ENCODE results near the gene PLEKHA4. TPM values are rescaled to one million over a fixed set of nuclear protein-coding genes. Genes with fewer than 3 reads are reported as not detected.
A peak's percentile ranks its signal among the peaks of the same experiment; 100 is the strongest.

Gene PLEKHA4
- total and polyA plus RNA-seq, 9 of the 15 experiments (the other 6 are each of a cell fraction or from before 2014, with no cell fraction given): 0.07 to 30.8 (median 11.4) TPM

DNA sequence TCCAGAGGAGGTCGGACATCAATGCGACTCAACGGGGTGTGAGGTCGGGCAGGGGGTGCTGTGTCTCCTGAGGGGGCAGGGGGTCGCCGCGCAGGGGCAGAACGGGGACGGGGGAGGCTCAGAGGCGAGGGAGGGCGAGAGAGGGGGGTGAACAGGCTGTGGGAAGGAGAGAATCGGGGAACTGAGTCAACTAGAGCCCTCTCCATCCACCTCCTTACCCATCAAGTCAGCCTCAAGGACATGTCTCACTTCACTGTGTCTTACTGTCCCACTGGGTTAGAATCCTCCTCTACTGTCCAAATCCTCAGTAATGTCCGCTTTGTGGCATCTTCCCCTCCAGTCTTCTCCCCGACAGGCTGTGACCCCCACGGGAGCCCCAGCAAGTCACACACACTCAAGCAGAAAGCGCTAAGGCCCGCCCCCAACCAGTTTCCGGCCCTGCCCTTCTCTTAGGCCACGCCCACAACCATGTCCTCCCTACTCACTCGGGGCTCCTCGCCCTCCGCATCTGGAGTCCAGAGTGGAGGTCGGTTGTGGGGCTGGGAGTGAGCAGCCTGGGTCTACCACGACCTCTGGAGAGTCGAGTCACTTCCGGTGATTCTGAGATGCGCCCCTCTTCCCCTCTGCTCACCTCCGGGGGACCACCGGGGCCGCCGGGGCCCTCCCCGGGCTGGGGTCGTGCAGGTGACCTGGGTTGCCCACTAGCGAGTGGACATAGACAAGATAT is 9.3 kb downstream of the PLEKHA4 start (continued):
- TF ChIP-seq ETV5 (CRISPR knock-in tag; IDR thresholded peaks at IDR 0.05; ENCODE audit: low read depth) (peak; percentile 68; the same call in 1 of the 2 replicates), FOXK1 (CRISPR knock-in tag; IDR thresholded peaks at IDR 0.05; ENCODE audit: borderline replicate concordance) (no peak), NFIC (IDR thresholded peaks at IDR 0.05) (no peak), KLF10 (CRISPR knock-in tag; IDR thresholded peaks at IDR 0.05) (no peak), MAZ (CRISPR knock-in tag; conservative IDR thresholded peaks at IDR 0.05 in 1 of 2, IDR thresholded peaks at IDR 0.05 in 1 of 2) (peak in 1 of 2 experiments; percentile 25; a peak in 2 of 4 replicates), ARID2 (IDR thresholded peaks at IDR 0.05) (no peak), POLR2B (IDR thresholded peaks at IDR 0.05; ENCODE audit: low read depth, partially characterized antibody) (peak; percentile 47)
- TF ChIP-seq, protein P1, sequence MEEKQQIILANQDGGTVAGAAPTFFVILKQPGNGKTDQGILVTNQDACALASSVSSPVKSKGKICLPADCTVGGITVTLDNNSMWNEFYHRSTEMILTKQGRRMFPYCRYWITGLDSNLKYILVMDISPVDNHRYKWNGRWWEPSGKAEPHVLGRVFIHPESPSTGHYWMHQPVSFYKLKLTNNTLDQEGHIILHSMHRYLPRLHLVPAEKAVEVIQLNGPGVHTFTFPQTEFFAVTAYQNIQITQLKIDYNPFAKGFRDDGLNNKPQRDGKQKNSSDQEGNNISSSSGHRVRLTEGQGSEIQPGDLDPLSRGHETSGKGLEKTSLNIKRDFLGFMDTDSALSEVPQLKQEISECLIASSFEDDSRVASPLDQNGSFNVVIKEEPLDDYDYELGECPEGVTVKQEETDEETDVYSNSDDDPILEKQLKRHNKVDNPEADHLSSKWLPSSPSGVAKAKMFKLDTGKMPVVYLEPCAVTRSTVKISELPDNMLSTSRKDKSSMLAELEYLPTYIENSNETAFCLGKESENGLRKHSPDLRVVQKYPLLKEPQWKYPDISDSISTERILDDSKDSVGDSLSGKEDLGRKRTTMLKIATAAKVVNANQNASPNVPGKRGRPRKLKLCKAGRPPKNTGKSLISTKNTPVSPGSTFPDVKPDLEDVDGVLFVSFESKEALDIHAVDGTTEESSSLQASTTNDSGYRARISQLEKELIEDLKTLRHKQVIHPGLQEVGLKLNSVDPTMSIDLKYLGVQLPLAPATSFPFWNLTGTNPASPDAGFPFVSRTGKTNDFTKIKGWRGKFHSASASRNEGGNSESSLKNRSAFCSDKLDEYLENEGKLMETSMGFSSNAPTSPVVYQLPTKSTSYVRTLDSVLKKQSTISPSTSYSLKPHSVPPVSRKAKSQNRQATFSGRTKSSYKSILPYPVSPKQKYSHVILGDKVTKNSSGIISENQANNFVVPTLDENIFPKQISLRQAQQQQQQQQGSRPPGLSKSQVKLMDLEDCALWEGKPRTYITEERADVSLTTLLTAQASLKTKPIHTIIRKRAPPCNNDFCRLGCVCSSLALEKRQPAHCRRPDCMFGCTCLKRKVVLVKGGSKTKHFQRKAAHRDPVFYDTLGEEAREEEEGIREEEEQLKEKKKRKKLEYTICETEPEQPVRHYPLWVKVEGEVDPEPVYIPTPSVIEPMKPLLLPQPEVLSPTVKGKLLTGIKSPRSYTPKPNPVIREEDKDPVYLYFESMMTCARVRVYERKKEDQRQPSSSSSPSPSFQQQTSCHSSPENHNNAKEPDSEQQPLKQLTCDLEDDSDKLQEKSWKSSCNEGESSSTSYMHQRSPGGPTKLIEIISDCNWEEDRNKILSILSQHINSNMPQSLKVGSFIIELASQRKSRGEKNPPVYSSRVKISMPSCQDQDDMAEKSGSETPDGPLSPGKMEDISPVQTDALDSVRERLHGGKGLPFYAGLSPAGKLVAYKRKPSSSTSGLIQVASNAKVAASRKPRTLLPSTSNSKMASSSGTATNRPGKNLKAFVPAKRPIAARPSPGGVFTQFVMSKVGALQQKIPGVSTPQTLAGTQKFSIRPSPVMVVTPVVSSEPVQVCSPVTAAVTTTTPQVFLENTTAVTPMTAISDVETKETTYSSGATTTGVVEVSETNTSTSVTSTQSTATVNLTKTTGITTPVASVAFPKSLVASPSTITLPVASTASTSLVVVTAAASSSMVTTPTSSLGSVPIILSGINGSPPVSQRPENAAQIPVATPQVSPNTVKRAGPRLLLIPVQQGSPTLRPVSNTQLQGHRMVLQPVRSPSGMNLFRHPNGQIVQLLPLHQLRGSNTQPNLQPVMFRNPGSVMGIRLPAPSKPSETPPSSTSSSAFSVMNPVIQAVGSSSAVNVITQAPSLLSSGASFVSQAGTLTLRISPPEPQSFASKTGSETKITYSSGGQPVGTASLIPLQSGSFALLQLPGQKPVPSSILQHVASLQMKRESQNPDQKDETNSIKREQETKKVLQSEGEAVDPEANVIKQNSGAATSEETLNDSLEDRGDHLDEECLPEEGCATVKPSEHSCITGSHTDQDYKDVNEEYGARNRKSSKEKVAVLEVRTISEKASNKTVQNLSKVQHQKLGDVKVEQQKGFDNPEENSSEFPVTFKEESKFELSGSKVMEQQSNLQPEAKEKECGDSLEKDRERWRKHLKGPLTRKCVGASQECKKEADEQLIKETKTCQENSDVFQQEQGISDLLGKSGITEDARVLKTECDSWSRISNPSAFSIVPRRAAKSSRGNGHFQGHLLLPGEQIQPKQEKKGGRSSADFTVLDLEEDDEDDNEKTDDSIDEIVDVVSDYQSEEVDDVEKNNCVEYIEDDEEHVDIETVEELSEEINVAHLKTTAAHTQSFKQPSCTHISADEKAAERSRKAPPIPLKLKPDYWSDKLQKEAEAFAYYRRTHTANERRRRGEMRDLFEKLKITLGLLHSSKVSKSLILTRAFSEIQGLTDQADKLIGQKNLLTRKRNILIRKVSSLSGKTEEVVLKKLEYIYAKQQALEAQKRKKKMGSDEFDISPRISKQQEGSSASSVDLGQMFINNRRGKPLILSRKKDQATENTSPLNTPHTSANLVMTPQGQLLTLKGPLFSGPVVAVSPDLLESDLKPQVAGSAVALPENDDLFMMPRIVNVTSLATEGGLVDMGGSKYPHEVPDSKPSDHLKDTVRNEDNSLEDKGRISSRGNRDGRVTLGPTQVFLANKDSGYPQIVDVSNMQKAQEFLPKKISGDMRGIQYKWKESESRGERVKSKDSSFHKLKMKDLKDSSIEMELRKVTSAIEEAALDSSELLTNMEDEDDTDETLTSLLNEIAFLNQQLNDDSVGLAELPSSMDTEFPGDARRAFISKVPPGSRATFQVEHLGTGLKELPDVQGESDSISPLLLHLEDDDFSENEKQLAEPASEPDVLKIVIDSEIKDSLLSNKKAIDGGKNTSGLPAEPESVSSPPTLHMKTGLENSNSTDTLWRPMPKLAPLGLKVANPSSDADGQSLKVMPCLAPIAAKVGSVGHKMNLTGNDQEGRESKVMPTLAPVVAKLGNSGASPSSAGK (IDR thresholded peaks at IDR 0.05): no peak
- TF ChIP-seq, protein P2, sequence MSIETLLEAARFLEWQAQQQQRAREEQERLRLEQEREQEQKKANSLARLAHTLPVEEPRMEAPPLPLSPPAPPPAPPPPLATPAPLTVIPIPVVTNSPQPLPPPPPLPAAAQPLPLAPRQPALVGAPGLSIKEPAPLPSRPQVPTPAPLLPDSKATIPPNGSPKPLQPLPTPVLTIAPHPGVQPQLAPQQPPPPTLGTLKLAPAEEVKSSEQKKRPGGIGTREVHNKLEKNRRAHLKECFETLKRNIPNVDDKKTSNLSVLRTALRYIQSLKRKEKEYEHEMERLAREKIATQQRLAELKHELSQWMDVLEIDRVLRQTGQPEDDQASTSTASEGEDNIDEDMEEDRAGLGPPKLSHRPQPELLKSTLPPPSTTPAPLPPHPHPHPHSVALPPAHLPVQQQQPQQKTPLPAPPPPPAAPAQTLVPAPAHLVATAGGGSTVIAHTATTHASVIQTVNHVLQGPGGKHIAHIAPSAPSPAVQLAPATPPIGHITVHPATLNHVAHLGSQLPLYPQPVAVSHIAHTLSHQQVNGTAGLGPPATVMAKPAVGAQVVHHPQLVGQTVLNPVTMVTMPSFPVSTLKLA (conservative IDR thresholded peaks at IDR 0.05): 0 out of 4 replicates have a peak, but pooled peaks of 1 of the 2 experiments have one; percentile 11
- TF ChIP-seq, protein P3, sequence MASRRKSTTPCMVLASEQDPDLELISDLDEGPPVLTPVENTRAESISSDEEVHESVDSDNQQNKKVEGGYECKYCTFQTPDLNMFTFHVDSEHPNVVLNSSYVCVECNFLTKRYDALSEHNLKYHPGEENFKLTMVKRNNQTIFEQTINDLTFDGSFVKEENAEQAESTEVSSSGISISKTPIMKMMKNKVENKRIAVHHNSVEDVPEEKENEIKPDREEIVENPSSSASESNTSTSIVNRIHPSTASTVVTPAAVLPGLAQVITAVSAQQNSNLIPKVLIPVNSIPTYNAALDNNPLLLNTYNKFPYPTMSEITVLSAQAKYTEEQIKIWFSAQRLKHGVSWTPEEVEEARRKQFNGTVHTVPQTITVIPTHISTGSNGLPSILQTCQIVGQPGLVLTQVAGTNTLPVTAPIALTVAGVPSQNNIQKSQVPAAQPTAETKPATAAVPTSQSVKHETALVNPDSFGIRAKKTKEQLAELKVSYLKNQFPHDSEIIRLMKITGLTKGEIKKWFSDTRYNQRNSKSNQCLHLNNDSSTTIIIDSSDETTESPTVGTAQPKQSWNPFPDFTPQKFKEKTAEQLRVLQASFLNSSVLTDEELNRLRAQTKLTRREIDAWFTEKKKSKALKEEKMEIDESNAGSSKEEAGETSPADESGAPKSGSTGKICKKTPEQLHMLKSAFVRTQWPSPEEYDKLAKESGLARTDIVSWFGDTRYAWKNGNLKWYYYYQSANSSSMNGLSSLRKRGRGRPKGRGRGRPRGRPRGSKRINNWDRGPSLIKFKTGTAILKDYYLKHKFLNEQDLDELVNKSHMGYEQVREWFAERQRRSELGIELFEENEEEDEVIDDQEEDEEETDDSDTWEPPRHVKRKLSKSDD (conservative IDR thresholded peaks at IDR 0.05; ENCODE audit: low read length): no peak
